ENCODE measurements around the gene CASKIN2.
"Not testable (repeated sequence)": the region's sequence is repeated elsewhere in the genome, so short reads cannot be mapped to it uniquely, and the experiment has no call there.

Gene CASKIN2

DNA sequence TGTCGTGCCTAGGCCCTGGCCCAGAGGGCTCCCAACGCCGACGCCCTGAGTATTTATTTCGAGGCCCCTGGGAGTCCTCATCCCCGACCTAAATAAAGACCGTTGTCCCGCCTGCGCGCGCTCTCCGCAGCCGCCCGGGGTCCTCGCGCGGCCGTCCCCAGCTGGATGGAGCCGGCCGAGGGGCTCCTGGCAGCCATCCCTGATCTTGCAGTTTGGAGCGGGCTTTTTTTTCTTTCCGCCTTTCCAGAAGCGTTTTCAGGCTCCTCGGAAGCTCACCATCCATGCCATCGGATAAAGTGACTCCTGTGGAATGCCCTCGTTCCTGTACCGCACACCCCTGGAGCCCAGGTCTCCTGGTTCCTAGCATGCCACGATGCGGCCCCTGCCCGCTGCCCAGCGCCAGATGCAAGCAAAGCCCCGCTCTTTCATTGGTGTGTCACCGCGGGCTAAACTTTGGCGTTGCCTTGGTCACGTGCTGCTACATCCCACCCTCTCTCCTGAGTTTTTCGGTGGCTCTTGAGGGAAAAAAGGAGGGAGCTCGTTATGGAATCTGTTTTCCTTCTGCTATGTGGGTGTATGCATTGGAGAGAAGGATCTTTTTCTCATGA is 58.2 kb downstream of the CASKIN2 start:
- peak; percentile 50 to 78 for DNase-seq (ENCODE audit: low spot score in 2 of 2)
- Histone ChIP-seq H3K9me3 (no peaks in the 10 kb centered on the region), H3K4me3 (peak overlapping the region; percentile 52), H3K4me1 (peaks cover 17% of the 10 kb centered on the region), H3K36me3 (replicated peaks) (no peaks in the 10 kb centered on the region), H3K27me3 (ENCODE audit: low read depth) (no peaks in the 10 kb centered on the region)
- in situ Hi-C loops (cut with MboI; ENCODE audit: low sequenced_read_pairs) = no loop called here

DNA sequence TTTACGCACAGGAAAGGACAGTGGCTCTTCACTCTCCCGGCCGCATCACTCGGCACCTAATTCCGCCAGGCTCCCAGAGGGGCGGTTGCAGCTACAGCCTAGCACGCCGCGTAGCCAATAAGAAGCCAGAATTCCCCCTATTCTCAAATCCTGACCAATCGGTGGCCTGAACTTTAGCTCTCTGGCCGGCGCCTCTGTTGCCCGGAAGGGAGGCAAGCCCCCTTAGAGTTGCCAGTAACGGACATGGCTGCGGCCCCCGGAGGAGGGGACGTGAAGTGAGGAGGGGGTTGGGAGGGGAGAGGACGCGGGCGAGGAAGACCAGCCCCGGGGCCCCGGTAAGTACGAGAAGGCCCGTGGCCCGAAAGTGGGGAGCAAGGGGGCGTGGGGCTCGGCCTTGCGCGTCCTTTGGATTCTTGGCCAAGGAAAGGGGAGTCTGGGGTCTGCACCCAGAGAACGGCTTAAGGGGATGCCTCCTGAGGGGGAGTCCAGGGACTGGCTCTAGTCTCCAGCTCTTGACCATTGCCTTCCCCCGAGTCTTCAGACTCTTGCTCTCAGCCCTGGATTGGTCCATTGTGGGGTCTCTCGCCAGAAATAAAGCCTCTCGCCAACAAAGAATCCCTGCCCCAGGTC is 58.8 kb downstream of the CASKIN2 start, which contains the start of gene TMEM94:
TSS of gene TMEM94 (plus strand) at position 219 of the 630 bp plus-strand sequence. CDS start 15,271 bp downstream, outside the sequence.
- Histone ChIP-seq H3K4me1 (peaks cover 17% of the 10 kb centered on the region), H3K27me3 (ENCODE audit: low read depth) (no peaks in the 10 kb centered on the region), H3K9me3 (no peaks in the 10 kb centered on the region), H3K4me3 (peak within 1 kb of the TSS; percentile 52), H3K36me3 (replicated peaks) (no peaks in the 10 kb centered on the region)
- DNase-seq (ENCODE audit: low spot score in 2 of 2) = peak; percentile 96 to 97
- in situ Hi-C loops (cut with MboI; ENCODE audit: low sequenced_read_pairs) = no loop called here

DNA sequence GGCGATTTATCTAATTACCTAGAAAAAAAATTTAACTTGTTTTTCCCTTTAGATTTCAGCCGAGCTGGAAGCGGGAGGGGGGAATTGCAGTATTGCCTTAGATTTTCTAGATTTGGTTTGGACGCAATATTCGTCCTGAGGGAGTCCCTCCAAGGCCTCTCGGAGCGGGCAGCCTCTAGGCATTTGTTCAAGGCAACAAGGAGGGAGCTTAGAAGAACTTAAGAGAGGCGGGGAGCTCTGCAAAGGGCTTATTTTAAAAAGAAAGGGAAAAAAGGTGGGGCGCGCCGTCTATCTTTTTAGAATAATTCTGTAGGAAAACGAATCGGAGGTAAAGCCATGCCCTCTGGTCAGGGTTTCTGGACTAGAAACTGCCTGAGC is 59.3 kb downstream of the CASKIN2 start:
- Histone ChIP-seq H3K4me1 (peaks cover 17% of the 10 kb centered on the region), H3K36me3 (replicated peaks) (no peaks in the 10 kb centered on the region), H3K27me3 (ENCODE audit: low read depth) (no peaks in the 10 kb centered on the region), H3K4me3 (peak overlapping the region; percentile 52), H3K9me3 (no peaks in the 10 kb centered on the region)
- DNase-seq (ENCODE audit: low spot score in 2 of 2) = no peak
- in situ Hi-C loops (cut with MboI; ENCODE audit: low sequenced_read_pairs) = no loop called here

DNA sequence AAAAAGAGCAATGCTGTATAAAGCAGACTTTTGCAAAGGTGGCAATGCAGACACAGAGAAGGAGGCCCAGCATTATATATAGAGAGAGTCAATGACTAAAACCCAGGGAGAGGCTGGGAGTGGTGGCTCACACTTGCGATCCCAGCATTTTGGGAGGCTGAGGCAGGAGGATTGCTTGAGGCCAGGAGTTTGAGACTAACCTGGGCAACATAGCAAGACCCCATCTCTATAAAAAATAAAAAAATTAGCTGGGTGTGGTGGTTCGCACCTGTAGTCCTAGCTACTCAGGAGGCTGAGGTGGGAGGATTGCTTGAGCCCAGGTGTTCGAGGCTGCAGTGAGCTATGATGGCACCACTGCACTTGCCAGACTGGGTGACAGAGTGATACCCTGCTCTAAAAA is 60.7 kb downstream of the CASKIN2 start:
- DNase-seq (ENCODE audit: low spot score in 2 of 2); H3K36me3 ChIP-seq (replicated peaks); H3K9me3 ChIP-seq; in situ Hi-C loops (cut with MboI; ENCODE audit: low sequenced_read_pairs); H3K27me3 ChIP-seq (ENCODE audit: low read depth); H3K4me3 ChIP-seq: not testable (repeated sequence)
- H3K4me1 ChIP-seq = peaks cover 13% of the 10 kb centered on the region

DNA sequence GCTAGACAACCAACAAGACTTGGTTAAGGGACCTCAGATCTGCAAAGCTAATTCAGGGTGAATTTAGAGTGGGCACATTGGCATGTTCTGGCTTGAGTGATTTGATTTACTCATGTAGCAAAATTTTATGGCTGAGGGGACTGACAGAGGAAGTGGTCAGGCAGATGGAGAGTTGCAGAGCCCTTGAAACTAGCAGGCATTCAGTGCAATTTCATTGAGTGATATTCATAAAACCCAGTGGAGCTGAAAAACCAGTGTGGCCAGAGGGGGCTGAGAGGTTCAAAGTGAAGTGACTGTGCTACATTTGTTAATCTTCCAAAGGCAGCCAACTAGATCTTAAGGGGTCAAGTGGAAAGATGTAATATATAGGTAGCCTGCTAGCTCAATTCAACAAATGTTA is 61.1 kb downstream of the CASKIN2 start:
- DNase-seq (ENCODE audit: low spot score in 2 of 2) = no peak
- no peak overlapping the region for H3K4me3 ChIP-seq
- no peaks in the 10 kb centered on the region for H3K36me3 ChIP-seq (replicated peaks)
- no peaks in the 10 kb centered on the region for H3K27me3 ChIP-seq (ENCODE audit: low read depth)
- no peaks in the 10 kb centered on the region for H3K9me3 ChIP-seq
- in situ Hi-C loops (cut with MboI; ENCODE audit: low sequenced_read_pairs) = no loop called here
- peaks cover 13% of the 10 kb centered on the region for H3K4me1 ChIP-seq

DNA sequence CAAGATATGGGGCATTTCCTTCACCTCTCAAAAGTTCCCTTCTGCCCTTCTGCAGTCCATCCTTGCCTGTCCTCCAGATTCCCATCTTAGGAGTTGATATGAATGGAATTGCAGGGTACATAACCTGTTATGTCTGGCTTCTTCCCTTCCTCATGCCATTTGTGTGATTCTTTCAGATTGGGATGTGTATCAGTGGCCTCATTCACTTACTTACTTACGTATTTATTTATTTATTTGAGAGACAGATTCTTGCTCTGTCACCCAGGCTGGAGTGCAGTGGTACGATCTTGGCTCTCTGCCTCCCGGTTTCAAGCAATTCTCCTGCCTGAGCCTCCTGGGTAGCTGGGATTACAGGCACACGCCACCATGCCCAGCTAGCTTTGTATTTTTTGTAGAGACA is 65.1 kb downstream of the CASKIN2 start:
- no peaks in the 10 kb centered on the region for H3K27me3 ChIP-seq (ENCODE audit: low read depth)
- H3K9me3 ChIP-seq = no peaks in the 10 kb centered on the region
- H3K4me1 ChIP-seq = no peaks in the 10 kb centered on the region
- H3K4me3 ChIP-seq = no peak overlapping the region
- H3K36me3 ChIP-seq (replicated peaks) = no peaks in the 10 kb centered on the region
- DNase-seq (ENCODE audit: low spot score in 2 of 2) = no peak
- in situ Hi-C loops (cut with MboI; ENCODE audit: low sequenced_read_pairs) = no loop called here

Measured in HAP-1 (cell line).